ENCODE results near the gene STK11IP.

DNA sequence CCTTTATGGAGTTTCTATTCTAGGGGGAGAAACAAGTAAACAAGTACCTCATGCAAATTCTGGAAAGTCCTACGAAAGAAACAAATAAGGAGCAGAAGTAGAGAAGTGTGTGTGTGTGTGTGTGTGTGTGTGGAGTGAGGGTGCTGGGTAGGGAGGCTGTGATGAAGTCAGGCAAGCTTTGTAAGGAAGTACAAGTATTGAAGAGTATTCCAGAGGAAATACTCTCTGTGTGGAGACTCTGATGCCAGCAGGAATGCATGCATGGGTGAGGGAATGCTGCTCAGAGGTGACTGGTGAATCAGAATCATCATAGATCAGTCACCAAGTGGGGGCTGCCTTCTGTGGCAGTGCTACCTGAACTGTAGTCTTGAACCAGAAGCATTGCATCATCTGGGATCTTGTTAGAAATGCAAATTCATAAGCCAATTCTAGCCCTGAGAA, 64.3 kb downstream of the STK11IP start:
- no peak for TF ChIP-seq POLR2A (IDR thresholded peaks at IDR 0.05)
- TF ChIP-seq, protein P1, sequence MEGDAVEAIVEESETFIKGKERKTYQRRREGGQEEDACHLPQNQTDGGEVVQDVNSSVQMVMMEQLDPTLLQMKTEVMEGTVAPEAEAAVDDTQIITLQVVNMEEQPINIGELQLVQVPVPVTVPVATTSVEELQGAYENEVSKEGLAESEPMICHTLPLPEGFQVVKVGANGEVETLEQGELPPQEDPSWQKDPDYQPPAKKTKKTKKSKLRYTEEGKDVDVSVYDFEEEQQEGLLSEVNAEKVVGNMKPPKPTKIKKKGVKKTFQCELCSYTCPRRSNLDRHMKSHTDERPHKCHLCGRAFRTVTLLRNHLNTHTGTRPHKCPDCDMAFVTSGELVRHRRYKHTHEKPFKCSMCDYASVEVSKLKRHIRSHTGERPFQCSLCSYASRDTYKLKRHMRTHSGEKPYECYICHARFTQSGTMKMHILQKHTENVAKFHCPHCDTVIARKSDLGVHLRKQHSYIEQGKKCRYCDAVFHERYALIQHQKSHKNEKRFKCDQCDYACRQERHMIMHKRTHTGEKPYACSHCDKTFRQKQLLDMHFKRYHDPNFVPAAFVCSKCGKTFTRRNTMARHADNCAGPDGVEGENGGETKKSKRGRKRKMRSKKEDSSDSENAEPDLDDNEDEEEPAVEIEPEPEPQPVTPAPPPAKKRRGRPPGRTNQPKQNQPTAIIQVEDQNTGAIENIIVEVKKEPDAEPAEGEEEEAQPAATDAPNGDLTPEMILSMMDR (IDR thresholded peaks at IDR 0.05), result no peak

All from esophagus squamous epithelium (tissue), 4 donors.